CD4-positive, alpha-beta T cell (primary cell): ENCODE measurements around the gene EML6. TPM values are rescaled to one million over a fixed set of nuclear protein-coding genes. Genes with fewer than 3 reads are reported as not detected.

Experiments used
- ATAC-seq: fragments of 200-7000 bp; cut with Tn5 transposase; one replicate; pipeline ENCODE4 v1.10.0; 2022; ENCODE audit warnings: mild to moderate bottlenecking; ENCODE audit not compliant: poor library complexity
- CTCF ChIA-PET: fragments of 350-600 bp; sonication (Branson Sonifier 250); formaldehyde crosslinking; loops from one replicate; lab custom pipeline; 2021; ENCODE audit warnings: antibody characterized with exemption, inconsistent platforms; lab: Charles Lee
- POLR2A ChIA-PET: fragments of 350-600 bp; sonication (Branson Sonifier 250); formaldehyde crosslinking; loops from one replicate; lab custom pipeline; 2021; ENCODE audit warnings: antibody characterized with exemption, inconsistent platforms; lab: Charles Lee
- DNase-seq, 14 experiments: peaks; one replicate each; pipeline ENCODE4 v3.0.0-alpha.2; 2013 to 2020; ENCODE audit warnings: mixed read lengths in 2 of 14
- H3K27ac ChIP-seq, 2 donors: one replicate each; pipeline versions ENCODE4 v1.5.1 to v1.7.0; 2013; ENCODE audit warnings: low read length in 2 of 2, low read depth in 1 of 2, mild to moderate bottlenecking in 1 of 2
- H3K27me3 ChIP-seq, 2 experiments: 1 replicate in 1 of 2; 2 replicates in 1 of 2; pipeline versions ENCODE4 v1.6.1 to v1.7.0; 2013; ENCODE audit warnings: low read length in 2 of 2, control low read depth in 1 of 2, mild to moderate bottlenecking in 1 of 2, moderate library complexity in 1 of 2; ENCODE audit not compliant: insufficient read depth in 2 of 2, control insufficient read depth in 1 of 2
- H3K36me3 ChIP-seq: one replicate; pipeline ENCODE4 v1.6.1; 2013; ENCODE audit warnings: low read length, control low read depth; ENCODE audit not compliant: insufficient read depth
- H3K4me1 ChIP-seq: one replicate; pipeline ENCODE4 v1.6.1; 2013; ENCODE audit warnings: low read length, control low read depth; ENCODE audit not compliant: insufficient read depth
- H3K4me3 ChIP-seq: one replicate; pipeline ENCODE4 v1.5.1; 2013; ENCODE audit warnings: mild to moderate bottlenecking, low read length, moderate library complexity
- H3K9me3 ChIP-seq, 2 experiments: 1 replicate in 1 of 2; 2 replicates in 1 of 2; pipeline versions ENCODE4 v1.6.1 to v1.7.0; 2013; ENCODE audit warnings: low read length in 2 of 2, mild to moderate bottlenecking in 2 of 2, control low read depth in 1 of 2, moderate library complexity in 1 of 2; ENCODE audit not compliant: control insufficient read depth in 1 of 2, insufficient read depth in 1 of 2
- H3K27ac Mint-ChIP-seq: one replicate; pipeline ENCODE4 v1.8.0; 2020; ENCODE audit warnings: mixed read lengths
- H3K27me3 Mint-ChIP-seq: one replicate; pipeline ENCODE4 v1.8.0; 2021; ENCODE audit warnings: mixed read lengths
- H3K36me3 Mint-ChIP-seq: one replicate; pipeline ENCODE4 v1.8.0; 2021; ENCODE audit warnings: low read depth, mixed read lengths
- H3K4me1 Mint-ChIP-seq: one replicate; pipeline ENCODE4 v1.8.0; 2021; ENCODE audit warnings: low read depth, mixed read lengths
- H3K4me3 Mint-ChIP-seq: one replicate; pipeline ENCODE4 v1.8.0; 2020; ENCODE audit warnings: mild to moderate bottlenecking, mixed read lengths
- H3K9me3 Mint-ChIP-seq: one replicate; pipeline ENCODE4 v1.8.0; 2020; ENCODE audit warnings: mixed read lengths
- intact Hi-C, 2 experiments: fragments of 100-400 bp; cut with DNase I in 1 of 2; cut with micrococcal nuclease in 1 of 2; formaldehyde crosslinking; loops; one replicate each; pipeline versions ENCODE4 v1.15.1 to v1.9.0; 2023 to 2025; cut with DNase I, micrococcal nuclease
- total RNA-seq, 174 experiments: library from RNA in 2 of 174; stranded (reverse) in 2 of 174; gene quantifications; one replicate each; pipeline ENCODE4 v1.2.3 and lab custom pipeline; 2021 to 2026
- TF ChIP-seq, protein P1 (sequence below): fragments of 200-600 bp; IDR thresholded peaks from one replicate; pipeline ENCODE4 v1.8.0; 2022; ENCODE audit warnings: antibody characterized with exemption, mild to moderate bottlenecking

EML6 gene
- total RNA-seq, 2 experiments from 2014 or later = 0.22 to 0.34 TPM

DNA sequence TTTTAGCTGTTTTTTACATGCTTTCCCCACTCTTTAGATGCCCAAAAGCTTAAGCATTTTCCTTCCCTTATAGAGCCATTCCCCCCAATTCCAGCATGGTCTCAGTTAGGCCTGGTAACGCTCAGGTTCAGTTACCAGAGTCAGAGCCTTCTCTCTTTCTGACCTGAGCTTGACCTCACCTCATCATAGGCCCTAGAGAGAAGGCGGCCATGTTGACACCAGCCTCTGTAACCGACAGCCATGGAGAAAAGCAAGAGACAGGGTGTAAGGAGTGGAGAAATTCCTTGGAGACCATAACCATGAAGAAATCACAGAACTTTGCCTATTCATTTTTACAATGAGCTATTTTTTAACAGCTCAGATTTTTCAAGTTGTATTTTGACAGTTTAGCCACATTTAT, 227.3 kb downstream of the EML6 start:
- intact Hi-C loops = no loop called here
- Mint-ChIP-seq H3K27ac (no peak overlapping the region), H3K9me3 (no peaks in the 10 kb centered on the region), H3K4me1 (no peaks in the 10 kb centered on the region), H3K27me3 (peaks cover 4% of the 10 kb centered on the region), H3K36me3 (no peaks in the 10 kb centered on the region), H3K4me3 (no peak overlapping the region)
- TF ChIP-seq, protein P1, sequence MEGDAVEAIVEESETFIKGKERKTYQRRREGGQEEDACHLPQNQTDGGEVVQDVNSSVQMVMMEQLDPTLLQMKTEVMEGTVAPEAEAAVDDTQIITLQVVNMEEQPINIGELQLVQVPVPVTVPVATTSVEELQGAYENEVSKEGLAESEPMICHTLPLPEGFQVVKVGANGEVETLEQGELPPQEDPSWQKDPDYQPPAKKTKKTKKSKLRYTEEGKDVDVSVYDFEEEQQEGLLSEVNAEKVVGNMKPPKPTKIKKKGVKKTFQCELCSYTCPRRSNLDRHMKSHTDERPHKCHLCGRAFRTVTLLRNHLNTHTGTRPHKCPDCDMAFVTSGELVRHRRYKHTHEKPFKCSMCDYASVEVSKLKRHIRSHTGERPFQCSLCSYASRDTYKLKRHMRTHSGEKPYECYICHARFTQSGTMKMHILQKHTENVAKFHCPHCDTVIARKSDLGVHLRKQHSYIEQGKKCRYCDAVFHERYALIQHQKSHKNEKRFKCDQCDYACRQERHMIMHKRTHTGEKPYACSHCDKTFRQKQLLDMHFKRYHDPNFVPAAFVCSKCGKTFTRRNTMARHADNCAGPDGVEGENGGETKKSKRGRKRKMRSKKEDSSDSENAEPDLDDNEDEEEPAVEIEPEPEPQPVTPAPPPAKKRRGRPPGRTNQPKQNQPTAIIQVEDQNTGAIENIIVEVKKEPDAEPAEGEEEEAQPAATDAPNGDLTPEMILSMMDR = no peak
- Histone ChIP-seq H3K27ac (no peak overlapping the region), H3K4me1 (no peaks in the 10 kb centered on the region), H3K36me3 (no peaks in the 10 kb centered on the region), H3K9me3 (no peaks in the 10 kb centered on the region), H3K27me3 (no peaks in the 10 kb centered on the region), H3K4me3 (no peak overlapping the region)
- DNase-seq (no peak), ATAC-seq (no peak)
- POLR2A ChIA-PET = no interaction called here
- CTCF ChIA-PET = no interaction called here

DNA sequence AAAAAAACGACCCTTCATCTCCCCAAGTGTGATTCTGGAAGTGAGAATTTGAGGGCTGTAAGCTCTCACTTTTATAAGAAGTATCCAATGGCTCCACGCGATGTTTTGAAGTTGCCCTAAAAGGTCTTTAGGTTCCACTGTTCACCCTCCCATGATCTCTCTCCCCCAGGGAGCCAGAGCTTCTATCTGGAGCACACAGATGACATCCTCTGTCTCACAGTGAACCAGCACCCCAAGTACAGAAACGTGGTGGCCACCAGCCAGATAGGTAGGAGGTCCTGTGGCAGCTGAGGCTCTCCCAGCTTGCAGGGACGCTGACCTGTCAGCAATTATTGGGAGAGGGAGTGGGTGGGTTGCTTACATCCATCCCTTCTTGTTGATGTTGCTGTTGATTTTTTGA, 229.0 kb downstream of the EML6 start:
- Mint-ChIP-seq H3K9me3 (no peaks in the 10 kb centered on the region), H3K4me3 (no peak overlapping the region), H3K27me3 (no peaks in the 10 kb centered on the region), H3K4me1 (no peaks in the 10 kb centered on the region), H3K27ac (no peak overlapping the region), H3K36me3 (no peaks in the 10 kb centered on the region)
- DNase-seq = no peak
- Histone ChIP-seq H3K27ac (no peak overlapping the region), H3K4me3 (no peak overlapping the region), H3K4me1 (no peaks in the 10 kb centered on the region), H3K36me3 (no peaks in the 10 kb centered on the region), H3K27me3 (no peaks in the 10 kb centered on the region), H3K9me3 (no peaks in the 10 kb centered on the region)
- TF ChIP-seq, protein P1 = no peak
- ChIA-PET POLR2A (no interaction called here), CTCF (no interaction called here)
- ATAC-seq = no peak
- intact Hi-C loops = no loop called here

DNA sequence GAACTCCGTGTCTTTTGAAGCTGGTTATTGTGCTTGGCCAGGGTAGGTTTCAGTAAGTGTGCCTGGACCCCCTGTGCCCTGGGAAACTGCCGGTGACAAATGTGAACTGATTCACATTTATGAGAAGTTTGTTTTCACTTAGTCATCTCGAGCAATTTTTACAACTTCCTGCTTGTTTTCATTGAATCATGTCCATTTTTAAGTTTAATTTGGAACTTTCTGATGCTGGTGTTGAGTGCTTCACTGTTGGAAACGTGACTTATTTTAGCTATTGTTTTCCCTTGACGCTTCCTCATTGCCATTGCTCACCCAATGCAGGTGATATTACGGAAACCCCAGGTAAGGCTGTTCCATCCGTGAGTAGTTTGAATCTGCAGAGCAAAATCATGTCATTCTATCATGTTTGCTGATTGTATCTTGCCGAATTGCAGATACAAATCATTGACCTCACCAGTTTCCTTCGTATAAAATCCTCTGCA, 229.6 kb downstream of the EML6 start:
- Mint-ChIP-seq H3K27me3 (no peaks in the 10 kb centered on the region), H3K4me1 (no peaks in the 10 kb centered on the region), H3K36me3 (no peaks in the 10 kb centered on the region), H3K27ac (no peak overlapping the region), H3K4me3 (no peak overlapping the region), H3K9me3 (no peaks in the 10 kb centered on the region)
- DNase-seq = no peak
- H3K27me3 ChIP-seq = no peaks in the 10 kb centered on the region
- no peak overlapping the region for H3K4me3 ChIP-seq
- no peaks in the 10 kb centered on the region for H3K9me3 ChIP-seq
- POLR2A ChIA-PET = no interaction called here
- TF ChIP-seq, protein P1 = no peak
- ATAC-seq = no peak
- H3K27ac ChIP-seq = no peak overlapping the region
- no peaks in the 10 kb centered on the region for H3K36me3 ChIP-seq
- intact Hi-C loops = no loop called here
- CTCF ChIA-PET = no interaction called here
- H3K4me1 ChIP-seq = no peaks in the 10 kb centered on the region
